Osteocyte (in vitro differentiated cells): ENCODE measurements around the gene HOPX. TPM values are rescaled to one million over a fixed set of nuclear protein-coding genes. Genes with fewer than 3 reads are reported as not detected.
"Not testable (repeated sequence)": the region's sequence is repeated elsewhere in the genome, so short reads cannot be mapped to it uniquely, and the experiment has no call there.

ENCODE experiments used
- DNase-seq: peaks from one replicate; pipeline ENCODE4 v3.0.0; 2021; ENCODE audit warnings: mixed read lengths; ENCODE audit not compliant: unreplicated experiment; ENCODE audit errors: extremely low spot score
- H3K27ac Mint-ChIP-seq: one replicate; pipeline ENCODE4 v1.8.0; 2021; ENCODE audit warnings: mild to moderate bottlenecking, mixed read lengths; ENCODE audit not compliant: unreplicated experiment
- H3K27me3 Mint-ChIP-seq: one replicate; pipeline ENCODE4 v1.8.0; 2021; ENCODE audit warnings: mixed read lengths; ENCODE audit not compliant: unreplicated experiment
- H3K36me3 Mint-ChIP-seq: one replicate; pipeline ENCODE4 v1.8.0; 2021; ENCODE audit warnings: mixed read lengths; ENCODE audit not compliant: unreplicated experiment
- H3K4me1 Mint-ChIP-seq: one replicate; pipeline ENCODE4 v1.8.0; 2021; ENCODE audit warnings: mixed read lengths; ENCODE audit not compliant: unreplicated experiment
- H3K4me3 Mint-ChIP-seq: one replicate; pipeline ENCODE4 v1.8.0; 2021; ENCODE audit warnings: mild to moderate bottlenecking, moderate library complexity, mixed read lengths; ENCODE audit not compliant: unreplicated experiment
- H3K9me3 Mint-ChIP-seq: one replicate; pipeline ENCODE4 v1.8.0; 2021; ENCODE audit warnings: mixed read lengths; ENCODE audit not compliant: unreplicated experiment
- total RNA-seq: library from RNA; stranded (reverse); gene quantifications from 2 replicates; pipeline ENCODE4 v1.2.1, GENCODE V29; 2021
- TF ChIP-seq, protein P1 (sequence below): fragments of 200-600 bp; sonication (generic); IDR thresholded peaks from 2 replicates; pipeline ENCODE4 v1.5.0; 2021; ENCODE audit warnings: antibody characterized with exemption, mild to moderate bottlenecking, moderate library complexity

The HOPX gene
- total RNA-seq, 1 donor from 2014 or later = 0.35 TPM

- Mint-ChIP-seq H3K4me1 (peaks cover 14% of the 10 kb centered on the region), H3K9me3 (peaks cover 3% of the 10 kb centered on the region), H3K27ac (peak overlapping the region; percentile 17), H3K36me3 (no peaks in the 10 kb centered on the region), H3K4me3 (no peak overlapping the region), H3K27me3 (no peaks in the 10 kb centered on the region)
- no peak for DNase-seq
- TF ChIP-seq, protein P1, sequence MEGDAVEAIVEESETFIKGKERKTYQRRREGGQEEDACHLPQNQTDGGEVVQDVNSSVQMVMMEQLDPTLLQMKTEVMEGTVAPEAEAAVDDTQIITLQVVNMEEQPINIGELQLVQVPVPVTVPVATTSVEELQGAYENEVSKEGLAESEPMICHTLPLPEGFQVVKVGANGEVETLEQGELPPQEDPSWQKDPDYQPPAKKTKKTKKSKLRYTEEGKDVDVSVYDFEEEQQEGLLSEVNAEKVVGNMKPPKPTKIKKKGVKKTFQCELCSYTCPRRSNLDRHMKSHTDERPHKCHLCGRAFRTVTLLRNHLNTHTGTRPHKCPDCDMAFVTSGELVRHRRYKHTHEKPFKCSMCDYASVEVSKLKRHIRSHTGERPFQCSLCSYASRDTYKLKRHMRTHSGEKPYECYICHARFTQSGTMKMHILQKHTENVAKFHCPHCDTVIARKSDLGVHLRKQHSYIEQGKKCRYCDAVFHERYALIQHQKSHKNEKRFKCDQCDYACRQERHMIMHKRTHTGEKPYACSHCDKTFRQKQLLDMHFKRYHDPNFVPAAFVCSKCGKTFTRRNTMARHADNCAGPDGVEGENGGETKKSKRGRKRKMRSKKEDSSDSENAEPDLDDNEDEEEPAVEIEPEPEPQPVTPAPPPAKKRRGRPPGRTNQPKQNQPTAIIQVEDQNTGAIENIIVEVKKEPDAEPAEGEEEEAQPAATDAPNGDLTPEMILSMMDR = no peak
Observed at GRCh38 chr4:56640621-56641493, 40.2 kb downstream of the HOPX start.

DNA sequence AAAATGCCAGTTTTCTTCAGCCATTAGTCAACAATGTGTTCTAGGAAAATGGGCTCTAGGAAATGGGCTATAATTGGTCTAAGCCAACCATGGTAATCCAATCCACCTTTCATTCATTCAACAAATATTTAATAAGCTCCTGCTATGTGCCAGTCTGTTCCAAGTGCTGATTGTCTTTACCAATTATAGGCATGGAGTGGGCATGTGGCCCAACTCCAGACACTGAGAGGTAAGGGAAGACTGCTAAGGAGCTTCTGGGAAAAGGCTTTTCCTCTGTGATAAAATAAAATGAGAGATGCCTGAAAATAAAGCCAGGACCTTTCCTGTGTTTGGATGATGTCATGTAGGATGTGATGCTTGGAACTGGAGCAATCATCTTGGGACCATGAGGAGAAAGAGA lies 43.3 kb downstream of the HOPX start:
- Mint-ChIP-seq H3K4me1 (peaks cover 14% of the 10 kb centered on the region), H3K4me3 (no peak overlapping the region), H3K9me3 (peaks cover 4% of the 10 kb centered on the region), H3K27me3 (no peaks in the 10 kb centered on the region), H3K36me3 (no peaks in the 10 kb centered on the region), H3K27ac (no peak overlapping the region)
- DNase-seq = no peak
- TF ChIP-seq, protein P1 = no peak

GRCh38 chr4:56637154-56637553 lies 43.9 kb downstream of the HOPX start:
- no peak overlapping the region for H3K4me3 Mint-ChIP-seq
- no peaks in the 10 kb centered on the region for H3K27me3 Mint-ChIP-seq
- H3K4me1 Mint-ChIP-seq = peaks cover 14% of the 10 kb centered on the region
- no peak overlapping the region for H3K27ac Mint-ChIP-seq
- TF ChIP-seq, protein P1 = no peak
- H3K9me3 Mint-ChIP-seq = peaks cover 4% of the 10 kb centered on the region
- H3K36me3 Mint-ChIP-seq = no peaks in the 10 kb centered on the region
- DNase-seq = no peak

- not testable (repeated sequence) for H3K27ac Mint-ChIP-seq, H3K27me3 Mint-ChIP-seq, H3K9me3 Mint-ChIP-seq, H3K4me1 Mint-ChIP-seq, H3K4me3 Mint-ChIP-seq, H3K36me3 Mint-ChIP-seq, DNase-seq
Observed at GRCh38 chr4:56634954-56635353, 46.1 kb downstream of the HOPX start.

- Mint-ChIP-seq H3K27ac (no peak overlapping the region), H3K4me1 (peaks cover 6% of the 10 kb centered on the region)
- TF ChIP-seq, protein P1 = no peak
Observed at GRCh38 chr4:56633486-56633885, 47.6 kb downstream of the HOPX start.

More at GRCh38 chr4:56633486-56633885, 47.6 kb downstream of the HOPX start:
- H3K27me3 Mint-ChIP-seq = peaks cover 3% of the 10 kb centered on the region
- H3K4me3 Mint-ChIP-seq = no peak overlapping the region
- DNase-seq = no peak
- peaks cover 4% of the 10 kb centered on the region for H3K9me3 Mint-ChIP-seq
- H3K36me3 Mint-ChIP-seq = no peaks in the 10 kb centered on the region
